Measurements from ENCODE around the gene TBCD. TPM values are rescaled to one million over a fixed set of nuclear protein-coding genes. Genes with fewer than 3 reads are reported as not detected.
A peak's percentile ranks its signal among the peaks of the same experiment; 100 is the strongest.

The TBCD gene
- total and polyA plus RNA-seq, 12 donors: 41.3 to 107 (median 52.4) TPM

DNA sequence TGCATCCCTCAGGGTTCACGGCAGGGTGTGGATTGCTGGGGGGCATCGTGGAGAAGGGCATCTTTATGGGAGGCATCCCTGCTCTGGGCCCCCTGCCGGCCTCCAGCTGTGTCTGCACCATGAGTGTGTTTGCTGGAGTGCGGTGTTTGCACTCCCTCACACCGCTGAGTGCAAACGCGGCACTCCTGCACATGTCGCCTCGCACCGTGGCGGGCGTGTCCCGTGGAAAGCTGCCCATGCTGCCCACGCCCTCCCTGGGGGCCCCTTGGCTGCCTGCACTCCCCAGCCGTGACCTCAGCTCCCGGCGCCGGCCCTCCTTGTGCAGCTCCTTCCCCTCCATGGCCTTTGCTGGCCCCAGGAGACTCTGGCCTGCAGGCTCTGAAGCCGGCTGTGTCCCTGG is 162.5 kb downstream of the TBCD start:
- H3K27ac ChIP-seq: no peak overlapping the region
- ATAC-seq: peak; percentile 8 to 69 (median 42)

DNA sequence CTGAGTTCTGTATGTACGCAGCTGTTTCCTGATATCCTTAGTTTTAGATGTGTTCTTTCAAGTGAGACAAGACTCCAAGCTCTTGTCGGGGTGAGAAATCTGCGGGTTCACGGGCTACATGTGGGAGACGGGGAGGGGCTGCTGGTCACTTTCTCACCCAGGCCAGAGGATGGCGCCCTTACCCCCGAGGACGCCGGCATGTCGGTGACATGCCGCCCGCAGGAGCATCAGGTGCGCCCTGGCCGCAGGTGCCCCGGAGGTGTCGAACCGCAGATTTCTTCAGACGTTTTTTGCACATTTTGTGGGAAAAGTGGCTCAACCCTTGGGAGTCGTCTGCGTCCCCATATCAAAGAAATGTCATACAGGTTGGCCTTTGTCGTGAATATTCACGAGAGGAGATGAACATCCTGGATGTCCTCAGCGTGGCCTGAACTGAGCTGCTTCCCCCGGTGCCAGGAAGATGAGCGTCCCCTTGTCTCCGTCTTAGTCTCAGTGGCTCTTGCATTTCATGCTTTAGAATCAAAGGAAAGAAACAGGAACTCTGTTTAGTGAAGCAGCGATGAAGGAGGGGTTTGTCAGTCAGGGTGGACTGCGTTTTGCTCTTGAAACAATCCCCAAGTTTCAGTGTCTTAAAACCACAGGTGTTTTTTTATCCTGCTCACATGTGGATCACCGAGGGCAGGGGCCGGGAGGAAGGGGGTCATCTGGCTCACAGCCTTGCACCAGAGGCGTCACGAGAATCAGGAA is 163.3 kb downstream of the TBCD start:
- H3K27me3 ChIP-seq: no peaks in the 10 kb centered on the region
- WGBS, 2 donors: 92 to 94% methylated on average over 32 of the region's 32 CpGs
- H3K27ac ChIP-seq: no peak overlapping the region
- no peak overlapping the region for H3K4me3 ChIP-seq
- H3K9me3 ChIP-seq: no peaks in the 10 kb centered on the region
- intact Hi-C loops (cut with DNase I): loop anchor here in 5 of 10 donors (2.0 to 10.0 kb wide), 4 partner anchors 50 to 134 kb away; no protein-coding TSS in a partner anchor
- ATAC-seq (no peak), DNase-seq (no peak)
- H3K4me1 ChIP-seq: peaks cover 0 to 33% (median 10%) of the 10 kb centered on the region in 9 donors
- TF ChIP-seq, protein P1, sequence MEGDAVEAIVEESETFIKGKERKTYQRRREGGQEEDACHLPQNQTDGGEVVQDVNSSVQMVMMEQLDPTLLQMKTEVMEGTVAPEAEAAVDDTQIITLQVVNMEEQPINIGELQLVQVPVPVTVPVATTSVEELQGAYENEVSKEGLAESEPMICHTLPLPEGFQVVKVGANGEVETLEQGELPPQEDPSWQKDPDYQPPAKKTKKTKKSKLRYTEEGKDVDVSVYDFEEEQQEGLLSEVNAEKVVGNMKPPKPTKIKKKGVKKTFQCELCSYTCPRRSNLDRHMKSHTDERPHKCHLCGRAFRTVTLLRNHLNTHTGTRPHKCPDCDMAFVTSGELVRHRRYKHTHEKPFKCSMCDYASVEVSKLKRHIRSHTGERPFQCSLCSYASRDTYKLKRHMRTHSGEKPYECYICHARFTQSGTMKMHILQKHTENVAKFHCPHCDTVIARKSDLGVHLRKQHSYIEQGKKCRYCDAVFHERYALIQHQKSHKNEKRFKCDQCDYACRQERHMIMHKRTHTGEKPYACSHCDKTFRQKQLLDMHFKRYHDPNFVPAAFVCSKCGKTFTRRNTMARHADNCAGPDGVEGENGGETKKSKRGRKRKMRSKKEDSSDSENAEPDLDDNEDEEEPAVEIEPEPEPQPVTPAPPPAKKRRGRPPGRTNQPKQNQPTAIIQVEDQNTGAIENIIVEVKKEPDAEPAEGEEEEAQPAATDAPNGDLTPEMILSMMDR (IDR thresholded peaks at IDR 0.05): peak in 2 of 9 donors; percentile 5 to 9
- peaks cover 0 to 70% (median 0%) of the 10 kb centered on the region in 9 donors for H3K36me3 ChIP-seq

More for the DNA sequence above, 162.5 kb downstream of the TBCD start:
- WGBS, 2 donors: 47 to 69% methylated on average over 19 of the region's 19 CpGs
- H3K4me3 ChIP-seq: no peak overlapping the region
- intact Hi-C loops (cut with DNase I): loop anchor here in 7 of 10 donors (2.0 to 10.0 kb wide), 5 partner anchors 37 to 134 kb away; no protein-coding TSS in a partner anchor
- H3K9me3 ChIP-seq: no peaks in the 10 kb centered on the region
- H3K36me3 ChIP-seq: peaks cover 0 to 65% (median 0%) of the 10 kb centered on the region in 9 donors
- TF ChIP-seq, protein P1 (IDR thresholded peaks at IDR 0.05): peak; percentile 14 to 48 (median 25)
- H3K27me3 ChIP-seq: no peaks in the 10 kb centered on the region
- DNase-seq: peak in 1 of 2 donors; percentile 55
- peaks cover 0 to 33% (median 10%) of the 10 kb centered on the region in 9 donors for H3K4me1 ChIP-seq

DNA sequence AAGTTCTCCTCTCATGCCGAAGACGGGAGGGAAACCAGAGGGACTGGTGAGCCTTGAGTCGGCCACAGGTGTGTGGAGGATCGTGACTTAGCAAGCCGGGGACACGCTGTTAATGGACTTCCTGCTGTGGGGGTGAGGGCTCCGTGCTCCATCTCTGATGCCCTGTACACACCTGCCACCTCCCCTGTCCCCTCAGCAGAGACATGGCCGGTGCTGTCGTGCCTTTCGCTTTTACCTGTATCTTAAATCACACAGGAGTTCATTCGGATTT is 163.8 kb downstream of the TBCD start:
- ATAC-seq: no peak
- WGBS, 2 donors: 95% methylated on average over 11 of the region's 11 CpGs
- H3K4me1 ChIP-seq: peaks cover 0 to 33% (median 10%) of the 10 kb centered on the region in 9 donors
- intact Hi-C loops (cut with DNase I): loop anchor here in 6 of 10 donors (2.0 to 10.0 kb wide), 5 partner anchors 51 to 135 kb away; no protein-coding TSS in a partner anchor
- H3K4me3 ChIP-seq: no peak overlapping the region
- no peak overlapping the region for H3K27ac ChIP-seq
- TF ChIP-seq, protein P1 (IDR thresholded peaks at IDR 0.05): no peak
- DNase-seq: no peak
- H3K9me3 ChIP-seq: no peaks in the 10 kb centered on the region
- peaks cover 0 to 73% (median 0%) of the 10 kb centered on the region in 9 donors for H3K36me3 ChIP-seq
- no peaks in the 10 kb centered on the region for H3K27me3 ChIP-seq

DNA sequence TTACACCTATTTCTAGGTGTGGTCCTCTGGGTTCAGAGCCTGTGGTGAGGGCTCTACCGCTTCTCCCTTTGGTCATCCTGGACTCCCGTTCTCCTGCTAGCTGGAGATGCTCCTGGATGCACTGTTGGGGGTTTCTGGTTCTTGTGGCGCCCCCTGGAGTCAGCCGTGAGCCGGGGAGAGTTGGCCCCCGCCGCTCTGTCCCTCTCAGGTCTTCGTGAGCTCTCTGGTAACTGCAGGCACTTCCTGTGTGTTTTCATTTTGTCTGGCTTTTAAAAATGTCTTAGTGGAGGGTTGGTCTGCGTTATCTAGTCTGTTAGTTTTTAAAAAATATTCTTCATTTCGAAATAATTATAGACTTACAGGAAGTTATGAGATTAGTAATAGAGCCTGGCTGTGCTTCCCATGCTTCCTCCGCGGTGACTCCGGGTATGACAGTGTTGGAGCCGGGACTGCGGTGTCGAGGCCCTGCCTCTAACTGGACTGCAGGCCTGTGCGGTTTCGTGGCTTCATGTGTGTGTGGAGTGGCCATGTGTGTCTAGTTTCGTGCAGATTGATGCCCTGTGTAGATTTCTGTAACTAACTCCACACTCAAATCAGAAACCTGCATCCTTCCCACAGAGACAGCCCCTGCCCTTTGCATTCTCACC is 166.0 kb downstream of the TBCD start:
- H3K9me3 ChIP-seq: no peaks in the 10 kb centered on the region
- H3K4me1 ChIP-seq: peaks cover 0 to 24% (median 6%) of the 10 kb centered on the region in 9 donors
- H3K27me3 ChIP-seq: no peaks in the 10 kb centered on the region
- TF ChIP-seq, protein P1 (IDR thresholded peaks at IDR 0.05): peak in 8 of 9 donors; percentile 13 to 59 (median 50)
- peak overlapping the region in 1 of 10 donors; percentile 31 for H3K27ac ChIP-seq
- peak in 3 of 8 donors; percentile 30 to 39 (median 36) for ATAC-seq
- H3K4me3 ChIP-seq: no peak overlapping the region
- peaks cover 0 to 73% (median 7%) of the 10 kb centered on the region in 9 donors for H3K36me3 ChIP-seq
- 69 to 71% methylated on average over 19 of the region's 19 CpGs for WGBS, 2 donors
- DNase-seq: no peak
- intact Hi-C loops (cut with DNase I): loop anchor here in 5 of 10 donors (2.0 to 10.0 kb wide), 4 partner anchors 53 to 136 kb away; no protein-coding TSS in a partner anchor
